ENCODE data around the gene C16orf92.

GRCh38 chr16:30016555-30017276 is 6.3 kb upstream of the C16orf92 start:
- peak; percentile 82 for TF ChIP-seq GATAD2A (CRISPR knock-in tag; IDR thresholded peaks at IDR 0.05)
- TF ChIP-seq, protein P1, sequence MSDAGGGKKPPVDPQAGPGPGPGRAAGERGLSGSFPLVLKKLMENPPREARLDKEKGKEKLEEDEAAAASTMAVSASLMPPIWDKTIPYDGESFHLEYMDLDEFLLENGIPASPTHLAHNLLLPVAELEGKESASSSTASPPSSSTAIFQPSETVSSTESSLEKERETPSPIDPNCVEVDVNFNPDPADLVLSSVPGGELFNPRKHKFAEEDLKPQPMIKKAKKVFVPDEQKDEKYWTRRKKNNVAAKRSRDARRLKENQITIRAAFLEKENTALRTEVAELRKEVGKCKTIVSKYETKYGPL (CRISPR knock-in tag; IDR thresholded peaks at IDR 0.05), result no peak
- TF ChIP-seq, protein P2, sequence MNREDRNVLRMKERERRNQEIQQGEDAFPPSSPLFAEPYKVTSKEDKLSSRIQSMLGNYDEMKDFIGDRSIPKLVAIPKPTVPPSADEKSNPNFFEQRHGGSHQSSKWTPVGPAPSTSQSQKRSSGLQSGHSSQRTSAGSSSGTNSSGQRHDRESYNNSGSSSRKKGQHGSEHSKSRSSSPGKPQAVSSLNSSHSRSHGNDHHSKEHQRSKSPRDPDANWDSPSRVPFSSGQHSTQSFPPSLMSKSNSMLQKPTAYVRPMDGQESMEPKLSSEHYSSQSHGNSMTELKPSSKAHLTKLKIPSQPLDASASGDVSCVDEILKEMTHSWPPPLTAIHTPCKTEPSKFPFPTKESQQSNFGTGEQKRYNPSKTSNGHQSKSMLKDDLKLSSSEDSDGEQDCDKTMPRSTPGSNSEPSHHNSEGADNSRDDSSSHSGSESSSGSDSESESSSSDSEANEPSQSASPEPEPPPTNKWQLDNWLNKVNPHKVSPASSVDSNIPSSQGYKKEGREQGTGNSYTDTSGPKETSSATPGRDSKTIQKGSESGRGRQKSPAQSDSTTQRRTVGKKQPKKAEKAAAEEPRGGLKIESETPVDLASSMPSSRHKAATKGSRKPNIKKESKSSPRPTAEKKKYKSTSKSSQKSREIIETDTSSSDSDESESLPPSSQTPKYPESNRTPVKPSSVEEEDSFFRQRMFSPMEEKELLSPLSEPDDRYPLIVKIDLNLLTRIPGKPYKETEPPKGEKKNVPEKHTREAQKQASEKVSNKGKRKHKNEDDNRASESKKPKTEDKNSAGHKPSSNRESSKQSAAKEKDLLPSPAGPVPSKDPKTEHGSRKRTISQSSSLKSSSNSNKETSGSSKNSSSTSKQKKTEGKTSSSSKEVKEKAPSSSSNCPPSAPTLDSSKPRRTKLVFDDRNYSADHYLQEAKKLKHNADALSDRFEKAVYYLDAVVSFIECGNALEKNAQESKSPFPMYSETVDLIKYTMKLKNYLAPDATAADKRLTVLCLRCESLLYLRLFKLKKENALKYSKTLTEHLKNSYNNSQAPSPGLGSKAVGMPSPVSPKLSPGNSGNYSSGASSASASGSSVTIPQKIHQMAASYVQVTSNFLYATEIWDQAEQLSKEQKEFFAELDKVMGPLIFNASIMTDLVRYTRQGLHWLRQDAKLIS (CRISPR knock-in tag; IDR thresholded peaks at IDR 0.05), result no peak
- no peak for TF ChIP-seq SRSF9 (IDR thresholded peaks at IDR 0.05; ENCODE audit: borderline replicate concordance, insufficient read depth, low read depth, low read length, poor library complexity, severe bottlenecking)
- no peak for TF ChIP-seq KDM4B (CRISPR knock-in tag; IDR thresholded peaks at IDR 0.05)
